GM19372 (cell line): Measurements from ENCODE around the gene ZNF77.
"Not testable (repeated sequence)": the region's sequence is repeated elsewhere in the genome, so short reads cannot be mapped to it uniquely, and the experiment has no call there.

Source experiments
- ATAC-seq: cut with Tn5 transposase; IDR thresholded peaks from one replicate; pipeline ENCODE4 v1.9.1; 2021; ENCODE audit warnings: mild to moderate bottlenecking, low read depth, moderate library complexity; ENCODE audit not compliant: unreplicated experiment

ZNF77 gene

DNA sequence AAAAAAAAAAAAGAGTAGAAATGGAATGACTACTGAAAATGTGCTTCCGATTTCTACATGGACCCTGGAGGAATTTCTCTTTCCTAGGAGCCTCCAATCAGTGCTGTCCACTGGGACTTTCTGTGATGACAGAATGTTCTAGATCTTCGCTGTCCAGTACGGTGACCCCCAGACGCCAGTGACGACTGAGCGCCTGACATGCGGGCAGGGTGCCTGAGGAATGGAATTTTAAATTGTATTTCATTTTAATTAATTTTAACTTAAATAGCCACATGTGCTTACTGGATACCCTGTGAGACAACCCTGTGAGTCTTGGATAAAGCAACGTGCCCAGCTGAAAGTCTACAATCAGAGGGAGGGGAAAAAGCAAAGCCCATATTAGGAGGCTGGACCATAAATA, 28.5 kb upstream of the ZNF77 start:
- no peak for ATAC-seq

- no peak for ATAC-seq
These were observed 25.5 kb upstream of the ZNF77 start for GRCh38 chr19:2970201-2970835.

GRCh38 chr19:2969104-2969504, 24.3 kb upstream of the ZNF77 start:
- no peak for ATAC-seq

GRCh38 chr19:2967972-2968371, 23.2 kb upstream of the ZNF77 start:
- no peak for ATAC-seq

- ATAC-seq: no peak
These were observed 20.1 kb upstream of the ZNF77 start for GRCh38 chr19:2964874-2965273.

GRCh38 chr19:2963631-2964030, 18.9 kb upstream of the ZNF77 start:
- ATAC-seq: not testable (repeated sequence)

DNA sequence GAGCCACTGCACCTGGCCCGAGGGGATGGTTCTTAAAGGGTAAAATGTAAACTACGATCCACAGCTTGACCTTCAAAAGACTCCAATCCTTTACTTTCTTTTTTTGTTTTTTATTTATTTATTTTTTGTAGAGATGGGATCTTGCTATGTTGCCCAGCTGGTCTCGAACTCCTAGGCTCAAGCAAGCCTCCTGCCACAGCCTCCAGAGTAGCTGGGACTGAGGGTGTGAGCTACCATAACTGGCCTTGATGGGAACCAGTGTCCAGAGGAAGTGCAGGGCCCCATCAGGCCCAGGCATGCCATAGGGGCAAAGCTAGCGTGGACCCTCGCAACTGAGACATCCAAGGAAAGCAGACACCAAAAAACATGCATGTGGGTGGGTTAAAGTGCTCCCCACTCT, 18.4 kb upstream of the ZNF77 start:
- no peak for ATAC-seq

DNA sequence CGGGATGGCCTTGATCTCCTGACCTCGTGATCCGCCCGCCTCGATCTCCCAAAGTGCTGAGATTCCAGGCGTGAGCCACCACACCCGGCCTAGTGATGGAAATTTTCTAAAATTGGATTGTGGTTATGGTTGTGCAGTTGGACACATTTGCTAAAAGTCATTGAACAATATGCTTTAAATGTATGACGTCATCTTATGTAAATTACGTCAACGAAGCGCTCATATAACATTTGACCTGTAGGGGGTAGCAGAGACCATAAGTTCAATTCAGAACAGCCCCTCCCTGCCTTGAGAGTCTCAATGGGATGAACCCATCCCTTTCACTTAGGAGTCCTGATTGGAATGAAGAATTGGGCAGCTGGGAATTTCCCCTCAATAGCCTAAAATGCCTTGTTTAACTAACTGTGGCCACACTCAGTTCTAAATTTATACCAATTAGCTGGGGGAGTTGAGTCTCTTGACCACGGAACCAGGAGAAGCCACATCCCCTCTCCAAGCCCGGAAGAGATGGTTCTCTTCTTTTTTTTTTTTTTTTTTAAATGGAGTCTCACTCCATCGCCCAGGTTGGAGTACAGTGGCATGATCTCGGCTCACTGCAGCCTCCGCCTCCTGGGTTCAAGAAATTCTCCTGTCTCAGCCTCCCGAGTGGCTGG, 17.4 kb upstream of the ZNF77 start:
- ATAC-seq: no peak

GRCh38 chr19:2960120-2960519, 15.3 kb upstream of the ZNF77 start:
- no peak for ATAC-seq

GRCh38 chr19:2957160-2957559, 12.4 kb upstream of the ZNF77 start:
- no peak for ATAC-seq

- ATAC-seq: no peak
These were observed 8.2 kb upstream of the ZNF77 start for GRCh38 chr19:2952953-2953481.

- peak; percentile 96 for ATAC-seq
These were observed 5.7 kb upstream of the ZNF77 start for GRCh38 chr19:2950286-2951124.

- no peak for ATAC-seq
These were observed 5.1 kb upstream of the ZNF77 start for GRCh38 chr19:2949939-2950285.

DNA sequence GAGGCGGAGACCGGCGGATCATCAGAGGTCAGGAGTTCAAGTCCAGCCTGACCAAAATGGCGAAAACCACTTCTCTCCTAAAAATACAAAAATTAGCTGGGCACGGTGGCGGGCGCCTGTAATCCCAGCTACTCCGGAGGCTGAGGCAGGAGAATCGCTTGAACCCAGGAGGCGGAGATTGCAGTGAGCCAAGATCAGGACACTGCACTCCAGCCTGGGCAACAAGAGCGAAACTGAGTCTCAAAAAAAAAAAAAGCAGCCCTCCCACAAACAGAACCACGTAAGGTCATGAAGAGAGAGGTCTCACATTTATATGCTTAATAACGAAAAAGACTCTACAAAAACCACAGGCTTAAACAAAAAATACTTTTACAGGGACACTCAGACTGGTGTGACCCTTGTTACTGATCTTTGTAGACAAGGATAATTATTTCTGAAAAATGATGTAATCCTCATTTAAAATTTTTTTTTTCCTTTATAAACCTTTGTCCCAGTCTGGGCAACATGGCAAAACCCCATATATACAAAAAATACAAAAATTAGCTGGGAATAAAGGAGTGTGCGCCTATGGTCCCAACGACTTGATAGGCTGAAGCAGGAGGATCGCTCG, 909 bp upstream of the ZNF77 start:
- ATAC-seq: no peak

DNA sequence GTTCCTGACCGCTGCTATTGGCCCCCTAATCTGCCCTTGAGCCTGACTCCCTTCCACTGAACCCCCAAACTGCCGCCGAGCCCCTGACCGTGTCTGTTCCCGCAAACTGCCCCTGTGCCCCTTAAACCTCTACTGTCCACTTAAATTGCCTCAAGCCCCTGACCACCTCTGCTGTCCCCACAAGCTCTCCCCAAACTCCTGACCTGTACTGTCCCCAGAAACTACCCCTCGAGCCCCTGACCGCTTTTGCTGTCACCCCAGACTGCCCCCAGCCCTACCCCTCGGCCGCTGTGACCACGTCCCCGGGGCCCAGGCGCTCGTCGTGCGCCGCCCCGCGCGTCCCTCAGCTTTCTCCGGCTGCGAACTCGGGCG, 382 bp downstream of the ZNF77 start:
- ATAC-seq: no peak

- no peak for ATAC-seq
These were observed 1.7 kb downstream of the ZNF77 start for GRCh38 chr19:2942928-2943640.

DNA sequence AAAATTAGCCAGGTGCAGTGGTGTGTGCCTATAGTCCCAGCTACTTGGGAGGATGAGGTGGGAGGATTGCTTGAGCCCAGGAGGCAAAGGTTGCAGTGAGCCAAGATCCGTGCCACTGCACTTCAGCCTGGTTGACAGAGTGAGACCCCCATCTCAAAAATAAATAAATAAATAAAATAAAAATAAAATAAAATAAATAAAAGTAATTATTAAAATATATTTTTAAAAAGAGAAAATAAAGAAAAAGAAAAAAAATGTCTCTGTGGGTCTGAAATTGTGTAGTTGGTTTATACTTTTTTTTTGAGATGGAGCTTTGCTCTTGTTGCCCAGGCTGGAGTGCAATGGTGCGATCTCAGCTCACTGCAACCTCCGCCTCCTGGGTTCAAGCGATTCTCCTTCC, 8.9 kb downstream of the ZNF77 start:
- not testable (repeated sequence) for ATAC-seq

- no peak for ATAC-seq
These were observed 11.3 kb downstream of the ZNF77 start for GRCh38 chr19:2933490-2933910.

GRCh38 chr19:2927032-2927430, 17.7 kb downstream of the ZNF77 start:
- ATAC-seq: no peak

- ATAC-seq: no peak
These were observed 18.3 kb downstream of the ZNF77 start for GRCh38 chr19:2926341-2927031.
